GM10266 (cell line): ENCODE results near the gene SGPP2.
"Not testable (repeated sequence)": the region's sequence is repeated elsewhere in the genome, so short reads cannot be mapped to it uniquely, and the experiment has no call there.

Source experiments
- DNase-seq: peaks from one replicate; pipeline ENCODE4 v3.0.0; 2012; ENCODE audit errors: extremely low spot score
- CTCF ChIP-seq: IDR thresholded peaks from 2 replicates; pipeline ENCODE4 v1.5.1; 2012; ENCODE audit warnings: mild to moderate bottlenecking, low read depth; ENCODE audit not compliant: control insufficient read depth, insufficient read depth; ENCODE audit errors: missing control alignments

Gene SGPP2

GRCh38 chr2:222427646-222428301 lies 3.4 kb downstream of the SGPP2 start:
- peak; percentile 56 for DNase-seq
- TF ChIP-seq CTCF, result no peak

GRCh38 chr2:222430071-222430470 lies 5.7 kb downstream of the SGPP2 start:
- no peak for DNase-seq
- TF ChIP-seq CTCF, result no peak

- DNase-seq, result no peak
- no peak for TF ChIP-seq CTCF
Observed at GRCh38 chr2:222430681-222431080, 6.3 kb downstream of the SGPP2 start.

- no peak for TF ChIP-seq CTCF
- no peak for DNase-seq
Observed at GRCh38 chr2:222431869-222432268, 7.5 kb downstream of the SGPP2 start.

- no peak for TF ChIP-seq CTCF
- DNase-seq, result no peak
Observed at GRCh38 chr2:222433332-222434173, 9.2 kb downstream of the SGPP2 start.

- DNase-seq, result no peak
- TF ChIP-seq CTCF, result no peak
Observed at GRCh38 chr2:222434204-222434603, 9.9 kb downstream of the SGPP2 start.

- not testable (repeated sequence) for DNase-seq
Observed at GRCh38 chr2:222435400-222436039, 11.2 kb downstream of the SGPP2 start.
